ENCODE measurements around the gene GNRH2.

DNA sequence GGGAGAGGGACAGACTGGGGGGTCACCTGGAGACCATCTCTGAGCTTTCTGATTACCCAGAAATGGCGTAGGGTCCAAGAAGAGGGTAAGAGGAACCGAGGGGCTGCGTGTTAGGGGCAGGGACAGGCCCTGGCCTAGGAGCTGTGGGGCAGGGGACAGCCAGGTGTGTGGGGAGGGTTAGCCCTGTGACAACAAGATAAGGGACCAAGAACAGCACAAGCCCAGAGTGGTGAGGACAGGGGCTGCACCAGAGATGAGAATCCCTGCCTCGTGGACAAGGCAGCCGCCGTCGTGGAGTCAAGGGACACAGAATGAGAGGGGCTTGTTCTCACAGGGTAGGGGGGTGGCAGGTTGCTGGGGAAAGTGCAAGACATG, 41.6 kb downstream of the GNRH2 start:
- TF ChIP-seq CTCF (IDR thresholded peaks at IDR 0.05) (no peak), POLR2A (IDR thresholded peaks at IDR 0.05) (no peak)

Measured in lower leg skin (tissue), 3 donors.